HepG2 (cell line): ENCODE data around the gene C18orf63. TPM values are rescaled to one million over a fixed set of nuclear protein-coding genes. Genes with fewer than 3 reads are reported as not detected.
A peak's percentile ranks its signal among the peaks of the same experiment; 100 is the strongest.

Experiments
- ATAC-seq: fragments of 200-7000 bp; cut with Tn5 transposase; 3 replicates; pipeline ENCODE4 v1.9.1; 2020; ENCODE audit warnings: mild to moderate bottlenecking, moderate library complexity
- BruUV-seq: library from RNA; stranded (reverse); fragments of 400-500 nt; replicated peaks from 2 replicates; lab custom pipeline; 2021; lab: Mats Ljungman, UMichigan
- CTCF ChIA-PET: fragments of 300-600 bp; formaldehyde crosslinking; extraction: SDS; loops from one replicate; lab custom pipeline; 2021; ENCODE audit warnings: low total read pairs, inconsistent platforms, low intra/inter-chr PET ratio; lab: Yijun Ruan, JAX
- POLR2A ChIA-PET: fragments of 350-600 bp; sonication (Branson Sonifier 250); formaldehyde crosslinking; loops from one replicate; lab custom pipeline; 2020; ENCODE audit warnings: antibody characterized with exemption, inconsistent platforms; lab: Yijun Ruan, JAX
- DNase-seq: peaks from one replicate; pipeline ENCODE4 v3.0.0-alpha.2; 2015; ENCODE audit warnings: low spot score
- FAIRE-seq: peaks from 3 replicates; lab custom pipeline; 2011; peaks lifted over from hg19 to GRCh38; lab: Jason Lieb, UNC
- H2AFZ ChIP-seq: one replicate; pipeline ENCODE4 v1.6.1; 2011; ENCODE audit warnings: low read length, inconsistent platforms
- H3K27ac ChIP-seq: fragments of 300-600 bp; 3 replicates; pipeline ENCODE4 v1.8.0; 2011; ENCODE audit warnings: mixed run types, mild to moderate bottlenecking, mixed read lengths, low read length, inconsistent platforms; ENCODE audit not compliant: insufficient read depth; ENCODE audit errors: extremely low read length
- H3K27me3 ChIP-seq, 2 experiments: fragments of 200-600 bp in 1 of 2; 2 replicates in 1 of 2; 3 replicates in 1 of 2; pipeline versions ENCODE4 v1.6.0 to v1.8.0; 2011; ENCODE audit warnings: low read length in 2 of 2, mild to moderate bottlenecking in 2 of 2, moderate library complexity in 2 of 2, inconsistent platforms in 1 of 2; ENCODE audit not compliant: insufficient read depth in 2 of 2, control insufficient read depth in 1 of 2
- H3K36me3 ChIP-seq, 2 experiments: fragments of 200-600 bp in 1 of 2; replicated peaks in 1 of 2; 2 replicates in 1 of 2; 3 replicates in 1 of 2; pipeline versions ENCODE4 v1.5.1 to v1.8.0; 2011; ENCODE audit warnings: low read length in 2 of 2, inconsistent platforms in 1 of 2; ENCODE audit not compliant: insufficient read depth in 2 of 2, control insufficient read depth in 1 of 2
- H3K4me1 ChIP-seq: 2 replicates; pipeline ENCODE4 v1.5.1; 2012; ENCODE audit warnings: low read length, inconsistent platforms; ENCODE audit not compliant: insufficient read depth
- H3K4me2 ChIP-seq: 2 replicates; pipeline ENCODE4 v1.6.0; 2011; ENCODE audit warnings: low read depth, low read length, inconsistent platforms
- H3K4me3 ChIP-seq, 3 experiments: fragments of 200-600 bp in 1 of 3; sonication (generic), shearing (Covaris generic) in 1 of 3; replicated peaks in 1 of 3; 2 replicates each; pipeline ENCODE4 v1.5.1; 2011 to 2016; ENCODE audit warnings: low read length in 3 of 3, inconsistent platforms in 2 of 3, low read depth in 2 of 3, mild to moderate bottlenecking in 2 of 3, control low read depth in 1 of 3, mixed read lengths in 1 of 3; ENCODE audit not compliant: insufficient read depth in 1 of 3
- H3K79me2 ChIP-seq: one replicate; pipeline ENCODE4 v1.6.1; 2011; ENCODE audit warnings: low read length, inconsistent platforms; ENCODE audit not compliant: insufficient read depth
- H3K9ac ChIP-seq: 2 replicates; pipeline ENCODE4 v1.6.0; 2011; ENCODE audit warnings: mild to moderate bottlenecking, low read depth, low read length, inconsistent platforms; ENCODE audit not compliant: insufficient read depth
- H3K9me3 ChIP-seq: 2 replicates; pipeline ENCODE4 v1.5.1; 2012; ENCODE audit warnings: mild to moderate bottlenecking, low read length
- H4K20me1 ChIP-seq: 2 replicates; pipeline ENCODE4 v1.6.0; 2011; ENCODE audit warnings: inconsistent platforms, mild to moderate bottlenecking, low read length, moderate library complexity; ENCODE audit not compliant: insufficient read depth
- CBX2 ChIP-seq, 2 experiments: fragments of 200-600 bp in 1 of 2; sonication (generic); formaldehyde crosslinking in 1 of 2; IDR thresholded peaks; 2 replicates each; pipeline versions ENCODE4 v1.7.0 to v1.8.1; 2018 to 2022; ENCODE audit warnings: low read depth in 2 of 2, low read length in 1 of 2, mild to moderate bottlenecking in 1 of 2, missing genetic modification reagents in 1 of 2
- DR1 ChIP-seq: sonication (generic); formaldehyde crosslinking; IDR thresholded peaks from 2 replicates; pipeline ENCODE4 v1.8.0; 2021; ENCODE audit warnings: mild to moderate bottlenecking, missing genetic modification reagents, inconsistent platforms
- HOXA3 ChIP-seq: sonication (generic); formaldehyde crosslinking; IDR thresholded peaks from 2 replicates; pipeline ENCODE4 v1.5.0; 2020; ENCODE audit warnings: missing genetic modification reagents
- MAZ ChIP-seq, 2 experiments: sonication (generic) in 1 of 2; formaldehyde crosslinking in 1 of 2; IDR thresholded peaks; 2 replicates each; pipeline versions ENCODE4 v1.5.0 to v1.6.1; 2012 to 2020; ENCODE audit warnings: low read depth in 2 of 2, mild to moderate bottlenecking in 2 of 2, borderline replicate concordance in 1 of 2, improper control_type of control experiment in 1 of 2, low read length in 1 of 2, missing genetic modification reagents in 1 of 2, moderate library complexity in 1 of 2
- RXRA ChIP-seq: sonication (generic); formaldehyde crosslinking; IDR thresholded peaks from 2 replicates; pipeline ENCODE4 v1.5.1; 2020; ENCODE audit warnings: missing genetic modification reagents
- SRF ChIP-seq: IDR thresholded peaks from 2 replicates; pipeline ENCODE4 v1.6.1; 2011; ENCODE audit warnings: mild to moderate bottlenecking, low read depth, low read length, moderate library complexity
- SYNCRIP ChIP-seq: fragments of 200-400 bp; formaldehyde crosslinking; IDR thresholded peaks from 2 replicates; pipeline ENCODE4 v1.6.1; 2018; ENCODE audit warnings: mild to moderate bottlenecking, low read depth, low read length; ENCODE audit not compliant: insufficient read depth
- TAF15 ChIP-seq: fragments of 200-400 bp; formaldehyde crosslinking; IDR thresholded peaks from one replicate; pipeline ENCODE4 v1.6.1; 2018; ENCODE audit warnings: mild to moderate bottlenecking, low read depth, low read length; ENCODE audit not compliant: poor library complexity, severe bottlenecking
- ZMAT3 ChIP-seq: sonication (generic); formaldehyde crosslinking; conservative IDR thresholded peaks from 2 replicates; pipeline ENCODE4 v1.7.0; 2021; ENCODE audit warnings: missing genetic modification reagents
- ZNF350 ChIP-seq: sonication (generic); formaldehyde crosslinking; IDR thresholded peaks from 2 replicates; pipeline ENCODE4 v1.4.0; 2020; ENCODE audit warnings: mild to moderate bottlenecking, low read depth, missing genetic modification reagents, borderline replicate concordance
- ZNF354B ChIP-seq: sonication (generic); formaldehyde crosslinking; IDR thresholded peaks from 2 replicates; pipeline ENCODE4 v1.8.0; 2022; ENCODE audit warnings: mild to moderate bottlenecking, missing genetic modification reagents
- ZNF547 ChIP-seq: sonication (generic); formaldehyde crosslinking; IDR thresholded peaks from 2 replicates; pipeline ENCODE4 v1.5.1; 2020; ENCODE audit warnings: mild to moderate bottlenecking, missing genetic modification reagents
- ZNF674 ChIP-seq: sonication (generic); formaldehyde crosslinking; IDR thresholded peaks from 2 replicates; pipeline ENCODE4 v1.5.0; 2020; ENCODE audit warnings: low read depth, mild to moderate bottlenecking, missing genetic modification reagents
- ZNF879 ChIP-seq: sonication (generic); formaldehyde crosslinking; IDR thresholded peaks from 2 replicates; pipeline ENCODE4 v1.8.1; 2023; ENCODE audit warnings: missing genetic modification reagents
- WGBS: methylation state at CpG from one replicate; pipeline ENCODE4 v1.1.6; 2017; ENCODE audit warnings: low lambda C conversion rate; 5-methylcytosine and 5-hydroxymethylcytosine counted together
- in situ Hi-C: cut with HindIII; loops from 2 replicates; pipeline ENCODE4 v1.10.0; 2017; ENCODE audit warnings: low pct_unique_long_range_greater_than_20kb; ENCODE audit not compliant: extremely low pct_ligation_motif_present
- intact Hi-C: fragments of 100-400 bp; cut with micrococcal nuclease; formaldehyde crosslinking; loops from one replicate; pipeline ENCODE4 v1.10.0; 2022; ENCODE audit not compliant: unreplicated experiment
- polyA plus RNA-seq, 8 experiments: library from polyadenylated mRNA; depleted of rRNA in 3 of 8; stranded (reverse) in 7 of 8; unstranded in 1 of 8; fragments of >200 nt; fragmentation: Illumina TruSeq in 4 of 8; extraction: Trizol in 4 of 8; gene quantifications; 2 replicates each; pipeline versions ENCODE4 v1.2.1 to v1.2.3, GENCODE V29; 2011 to 2016; ENCODE audit warnings: low read depth in 4 of 8, missing spikeins in 1 of 8, mixed read lengths in 1 of 8; ENCODE audit not compliant: insufficient read depth in 1 of 8
- total RNA-seq, 5 experiments: library from RNA; depleted of rRNA; stranded (reverse); fragments of >200 nt; fragmentation: Illumina TruSeq; extraction: Trizol; gene quantifications; 2 replicates each; pipeline ENCODE4 v1.2.3, GENCODE V29; 2016; ENCODE audit warnings: low read depth in 1 of 5
- TF ChIP-seq, protein P1 (sequence below): sonication (generic); formaldehyde crosslinking; IDR thresholded peaks from 2 replicates; pipeline ENCODE4 v1.8.0; 2023; ENCODE audit warnings: mild to moderate bottlenecking, missing genetic modification reagents
- TF ChIP-seq, protein P2 (sequence below): sonication (generic); formaldehyde crosslinking; IDR thresholded peaks from 2 replicates; pipeline ENCODE4 v1.4.0; 2020; ENCODE audit warnings: missing genetic modification reagents
- TF ChIP-seq, protein P3 (sequence below): sonication (generic); formaldehyde crosslinking; IDR thresholded peaks from 2 replicates; pipeline ENCODE4 v1.5.0; 2020; ENCODE audit warnings: missing genetic modification reagents

Gene C18orf63
- total and polyA plus RNA-seq, 2 of the 13 experiments (the other 11 are each of a cell fraction or from before 2014, with no cell fraction given): 0.01 TPM; not detected in 1

DNA sequence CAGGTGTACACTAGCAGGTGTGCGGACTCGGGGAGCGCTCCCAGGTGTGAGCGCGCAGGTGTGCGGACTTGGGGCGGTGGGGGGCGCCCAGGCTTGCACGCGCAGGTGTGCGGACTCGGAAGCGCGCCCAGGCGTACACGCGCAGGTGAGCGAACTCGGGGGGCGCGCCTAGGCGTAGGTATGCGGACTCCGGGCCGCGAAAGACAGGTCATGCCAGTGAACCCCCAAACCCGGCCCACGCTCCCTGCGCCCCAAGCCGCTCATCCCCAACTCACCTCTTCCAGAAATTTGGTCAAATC, 24.2 kb upstream of the C18orf63 start (continued):
- TF ChIP-seq, protein P1, sequence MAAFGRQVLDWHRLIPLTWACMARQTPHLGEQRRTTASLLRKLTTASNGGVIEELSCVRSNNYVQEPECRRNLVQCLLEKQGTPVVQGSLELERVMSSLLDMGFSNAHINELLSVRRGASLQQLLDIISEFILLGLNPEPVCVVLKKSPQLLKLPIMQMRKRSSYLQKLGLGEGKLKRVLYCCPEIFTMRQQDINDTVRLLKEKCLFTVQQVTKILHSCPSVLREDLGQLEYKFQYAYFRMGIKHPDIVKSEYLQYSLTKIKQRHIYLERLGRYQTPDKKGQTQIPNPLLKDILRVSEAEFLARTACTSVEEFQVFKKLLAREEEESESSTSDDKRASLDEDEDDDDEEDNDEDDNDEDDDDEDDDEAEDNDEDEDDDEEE (CRISPR knock-in tag): peak; percentile 78
- 0 out of 2 replicates have a peak, but pooled peaks have one; percentile 16 for TF ChIP-seq ZNF354B

DNA sequence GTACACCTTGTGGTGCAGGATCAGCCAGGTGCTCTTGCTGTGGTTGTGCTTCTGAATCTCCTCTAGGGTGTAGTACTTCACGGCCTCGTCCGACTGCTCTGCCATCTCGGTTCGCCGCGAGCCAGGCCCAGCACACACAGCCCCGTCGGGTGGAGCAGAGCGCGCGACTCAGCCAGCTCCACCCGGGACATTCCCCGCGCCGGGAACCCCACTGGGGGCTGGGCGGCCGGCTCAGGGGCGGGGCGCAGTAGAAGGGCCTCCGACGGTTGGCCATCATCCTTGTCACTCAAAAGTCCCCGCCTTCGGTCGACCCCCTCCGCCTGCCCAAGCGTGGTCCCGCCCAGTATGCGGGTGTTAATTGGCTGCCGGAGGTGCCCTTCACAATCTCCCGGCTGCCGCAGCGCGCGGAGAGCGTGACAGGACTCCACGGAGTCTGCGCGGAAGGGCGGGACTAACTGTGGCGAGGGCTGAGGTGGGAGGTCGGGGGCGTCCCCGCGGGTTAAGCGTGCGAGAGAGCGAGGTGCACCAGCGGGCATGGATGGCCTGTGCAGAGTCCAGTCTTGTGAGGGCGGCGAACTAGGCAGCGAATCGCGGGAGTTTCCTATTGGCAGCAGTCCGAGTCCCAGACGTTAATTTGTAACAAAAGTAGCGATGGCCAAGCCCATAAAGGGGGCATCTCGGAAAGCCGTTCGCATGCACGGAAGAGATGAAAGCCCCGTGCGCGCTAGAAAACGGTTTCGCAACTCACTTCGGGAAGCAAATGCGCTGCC, 23.7 kb upstream of the C18orf63 start, which contains the start of gene CYB5A:
TSS of gene CYB5A (minus strand) at position 193 of the 770 bp plus-strand sequence. CDS start at position 105, 88 bp downstream.
- FAIRE-seq: peak; percentile 88
- H2AFZ ChIP-seq: no peak within 1 kb of the TSS
- POLR2A ChIA-PET: interaction anchor here (0.9 kb wide), 1 partner anchor 58 kb away, joined by 4 read pairs; no protein-coding TSS in a partner anchor
- no peaks in the 10 kb centered on the region for H3K36me3 ChIP-seq
- peaks cover 47% of the 10 kb centered on the region for H3K79me2 ChIP-seq
- no peaks in the 10 kb centered on the region; a peak in 1 of 5 replicates for H3K27me3 ChIP-seq
- in situ Hi-C loops (loop anchor here (5.0 to 25.0 kb wide), 2 partner anchors 95 to 920 kb away; partner anchors contain the start of genes PTGR3 and TSHZ1), intact Hi-C loops (loop anchor here (1.0 to 2.0 kb wide), 4 partner anchors 39 to 251 kb away; partner anchors contain the start of gene CNDP2)
- CTCF ChIA-PET: interaction anchor here (2.8 kb wide), 1 partner anchor 95 kb away, joined by 14 read pairs; no protein-coding TSS in a partner anchor
- WGBS: 0% methylated on average over 22 of the region's 68 CpGs
- H3K4me2 ChIP-seq: peak within 1 kb of the TSS; percentile 81
- H4K20me1 ChIP-seq: no peaks in the 10 kb centered on the region
- ATAC-seq: peak; percentile 93
- peak within 1 kb of the TSS; percentile 87 for H3K9ac ChIP-seq
- H3K4me3 ChIP-seq: peak within 1 kb of the TSS; percentile 82 to 94 (median 91)
- no TSS peak for BruUV-seq
- H3K9me3 ChIP-seq: no peaks in the 10 kb centered on the region
- DNase-seq: peak; percentile 98
- H3K4me1 ChIP-seq: peaks cover 50% of the 10 kb centered on the region
- peak within 1 kb of the TSS; percentile 94 for H3K27ac ChIP-seq
- TF ChIP-seq ZNF350 (CRISPR knock-in tag) (peak; percentile 64; the same call in 1 of the 2 replicates), ZNF879 (CRISPR knock-in tag) (no peak), CBX2 (IDR thresholded peaks at IDR 0.05; ENCODE audit: low read depth, low read length) (no peak), CBX2 (CRISPR knock-in tag; IDR thresholded peaks at IDR 0.05; ENCODE audit: low read depth) (no peak), ZNF674 (CRISPR knock-in tag) (no peak), TAF15 (no peak), ZMAT3 (no peak; the same call in 1 of the 2 replicates), ZNF547 (CRISPR knock-in tag) (peak; percentile 53), RXRA (CRISPR knock-in tag) (peak; percentile 90), HOXA3 (CRISPR knock-in tag) (peak; percentile 81), MAZ (IDR thresholded peaks at IDR 0.05; ENCODE audit: borderline replicate concordance, low read depth, low read length) (peak; percentile 53; the same call in 1 of the 2 replicates), MAZ (CRISPR knock-in tag; IDR thresholded peaks at IDR 0.05; ENCODE audit: low read depth) (peak; percentile 47), SYNCRIP (no peak), SRF (0 out of 2 replicates have a peak, but pooled peaks have one; percentile 26), DR1 (CRISPR knock-in tag) (peak; percentile 63)
- TF ChIP-seq, protein P2, sequence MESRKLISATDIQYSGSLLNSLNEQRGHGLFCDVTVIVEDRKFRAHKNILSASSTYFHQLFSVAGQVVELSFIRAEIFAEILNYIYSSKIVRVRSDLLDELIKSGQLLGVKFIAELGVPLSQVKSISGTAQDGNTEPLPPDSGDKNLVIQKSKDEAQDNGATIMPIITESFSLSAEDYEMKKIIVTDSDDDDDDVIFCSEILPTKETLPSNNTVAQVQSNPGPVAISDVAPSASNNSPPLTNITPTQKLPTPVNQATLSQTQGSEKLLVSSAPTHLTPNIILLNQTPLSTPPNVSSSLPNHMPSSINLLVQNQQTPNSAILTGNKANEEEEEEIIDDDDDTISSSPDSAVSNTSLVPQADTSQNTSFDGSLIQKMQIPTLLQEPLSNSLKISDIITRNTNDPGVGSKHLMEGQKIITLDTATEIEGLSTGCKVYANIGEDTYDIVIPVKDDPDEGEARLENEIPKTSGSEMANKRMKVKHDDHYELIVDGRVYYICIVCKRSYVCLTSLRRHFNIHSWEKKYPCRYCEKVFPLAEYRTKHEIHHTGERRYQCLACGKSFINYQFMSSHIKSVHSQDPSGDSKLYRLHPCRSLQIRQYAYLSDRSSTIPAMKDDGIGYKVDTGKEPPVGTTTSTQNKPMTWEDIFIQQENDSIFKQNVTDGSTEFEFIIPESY (CRISPR knock-in tag): no peak
- TF ChIP-seq, protein P3, sequence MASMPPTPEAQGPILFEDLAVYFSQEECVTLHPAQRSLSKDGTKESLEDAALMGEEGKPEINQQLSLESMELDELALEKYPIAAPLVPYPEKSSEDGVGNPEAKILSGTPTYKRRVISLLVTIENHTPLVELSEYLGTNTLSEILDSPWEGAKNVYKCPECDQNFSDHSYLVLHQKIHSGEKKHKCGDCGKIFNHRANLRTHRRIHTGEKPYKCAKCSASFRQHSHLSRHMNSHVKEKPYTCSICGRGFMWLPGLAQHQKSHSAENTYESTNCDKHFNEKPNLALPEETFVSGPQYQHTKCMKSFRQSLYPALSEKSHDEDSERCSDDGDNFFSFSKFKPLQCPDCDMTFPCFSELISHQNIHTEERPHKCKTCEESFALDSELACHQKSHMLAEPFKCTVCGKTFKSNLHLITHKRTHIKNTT (CRISPR knock-in tag): no peak
